ACC112 (cell line): ENCODE results near the gene IL16.

ENCODE experiments used
- H2AFZ ChIP-seq: fragments of 200-600 bp; sonication (generic); one replicate; pipeline ENCODE4 v1.6.0; 2017; ENCODE audit warnings: antibody characterized with exemption, low read length; ENCODE audit not compliant: unreplicated experiment
- H3K27ac ChIP-seq: fragments of 200-600 bp; sonication (generic); 2 replicates; pipeline ENCODE4 v1.5.1; 2014; ENCODE audit warnings: low read depth, mild to moderate bottlenecking, antibody characterized with exemption, low read length, moderate library complexity
- H3K27me3 ChIP-seq: fragments of 200-600 bp; sonication (generic); 2 replicates; pipeline ENCODE4 v1.6.1; 2014; ENCODE audit warnings: mild to moderate bottlenecking, antibody characterized with exemption, low read length, moderate library complexity, mixed read lengths; ENCODE audit not compliant: insufficient read depth
- H3K36me3 ChIP-seq: fragments of 200-600 bp; sonication (generic); 2 replicates; pipeline ENCODE4 v1.6.1; 2016; ENCODE audit warnings: mild to moderate bottlenecking, antibody characterized with exemption, low read length, moderate library complexity, mixed read lengths; ENCODE audit not compliant: insufficient read depth
- H3K4me1 ChIP-seq: fragments of 200-600 bp; sonication (generic); one replicate; pipeline ENCODE4 v1.6.1; 2016; ENCODE audit warnings: low read length, mixed read lengths; ENCODE audit not compliant: insufficient read depth, unreplicated experiment, control insufficient read depth
- H3K4me3 ChIP-seq: fragments of 200-600 bp; sonication (generic); 2 replicates; pipeline ENCODE4 v1.5.1; 2014; ENCODE audit warnings: mild to moderate bottlenecking, low read depth, low read length
- H3K79me2 ChIP-seq: fragments of 200-600 bp; sonication (generic); one replicate; pipeline ENCODE4 v1.6.0; 2016; ENCODE audit warnings: low read length; ENCODE audit not compliant: control insufficient read depth, unreplicated experiment, insufficient read depth

The IL16 gene

GRCh38 chr15:81265944-81266775, 69.5 kb downstream of the IL16 start:
- Histone ChIP-seq H3K4me3 (peak overlapping the region; percentile 62), H3K27ac (no peak overlapping the region), H2AFZ (peak overlapping the region; percentile 88)

GRCh38 chr15:81268340-81268739, 71.7 kb downstream of the IL16 start:
- Histone ChIP-seq H3K4me1 (peaks cover 7% of the 10 kb centered on the region), H3K36me3 (no peaks in the 10 kb centered on the region), H3K4me3 (no peak overlapping the region), H3K79me2 (no peaks in the 10 kb centered on the region), H3K27ac (no peak overlapping the region), H3K27me3 (no peaks in the 10 kb centered on the region), H2AFZ (no peak overlapping the region)

More at GRCh38 chr15:81265944-81266775, 69.5 kb downstream of the IL16 start:
- H3K79me2 ChIP-seq: no peaks in the 10 kb centered on the region
- no peaks in the 10 kb centered on the region for H3K36me3 ChIP-seq
- no peaks in the 10 kb centered on the region for H3K27me3 ChIP-seq
- peaks cover 7% of the 10 kb centered on the region for H3K4me1 ChIP-seq

- Histone ChIP-seq H3K79me2 (no peaks in the 10 kb centered on the region), H3K4me1 (peaks cover 7% of the 10 kb centered on the region), H3K4me3 (no peak overlapping the region), H3K27ac (no peak overlapping the region), H2AFZ (no peak overlapping the region), H3K36me3 (no peaks in the 10 kb centered on the region), H3K27me3 (no peaks in the 10 kb centered on the region)
These were observed 72.4 kb downstream of the IL16 start for GRCh38 chr15:81268881-81269601.

- Histone ChIP-seq H3K79me2 (no peaks in the 10 kb centered on the region), H3K4me1 (peaks cover 7% of the 10 kb centered on the region), H3K36me3 (no peaks in the 10 kb centered on the region)
These were observed 73.5 kb downstream of the IL16 start for GRCh38 chr15:81270188-81270587.

GRCh38 chr15:81270781-81271491, 74.3 kb downstream of the IL16 start:
- Histone ChIP-seq H3K27me3 (no peaks in the 10 kb centered on the region), H3K27ac (no peak overlapping the region), H3K79me2 (no peaks in the 10 kb centered on the region)

More at GRCh38 chr15:81270188-81270587, 73.5 kb downstream of the IL16 start:
- no peak overlapping the region for H3K4me3 ChIP-seq
- no peaks in the 10 kb centered on the region for H3K27me3 ChIP-seq
- H3K27ac ChIP-seq: no peak overlapping the region
- no peak overlapping the region for H2AFZ ChIP-seq

GRCh38 chr15:81271761-81272644, 75.3 kb downstream of the IL16 start:
- no peaks in the 10 kb centered on the region for H3K79me2 ChIP-seq
- no peaks in the 10 kb centered on the region for H3K27me3 ChIP-seq
- no peaks in the 10 kb centered on the region for H3K36me3 ChIP-seq
- no peak overlapping the region for H3K4me3 ChIP-seq
- peaks cover 7% of the 10 kb centered on the region for H3K4me1 ChIP-seq
- no peak overlapping the region for H3K27ac ChIP-seq
- H2AFZ ChIP-seq: no peak overlapping the region

More at GRCh38 chr15:81270781-81271491, 74.3 kb downstream of the IL16 start:
- H2AFZ ChIP-seq: no peak overlapping the region
- H3K36me3 ChIP-seq: no peaks in the 10 kb centered on the region
- no peak overlapping the region for H3K4me3 ChIP-seq
- peaks cover 7% of the 10 kb centered on the region for H3K4me1 ChIP-seq

- no peaks in the 10 kb centered on the region for H3K27me3 ChIP-seq
- H3K79me2 ChIP-seq: no peaks in the 10 kb centered on the region
- H3K4me3 ChIP-seq: no peak overlapping the region
- peaks cover 7% of the 10 kb centered on the region for H3K4me1 ChIP-seq
- H3K36me3 ChIP-seq: no peaks in the 10 kb centered on the region
- no peak overlapping the region for H2AFZ ChIP-seq
- no peak overlapping the region for H3K27ac ChIP-seq
These were observed 76.5 kb downstream of the IL16 start for GRCh38 chr15:81273200-81273599.

GRCh38 chr15:81273855-81274254, 77.2 kb downstream of the IL16 start:
- H3K4me3 ChIP-seq: no peak overlapping the region
- no peaks in the 10 kb centered on the region for H3K79me2 ChIP-seq
- no peak overlapping the region for H3K27ac ChIP-seq
- no peak overlapping the region for H2AFZ ChIP-seq
- no peaks in the 10 kb centered on the region for H3K27me3 ChIP-seq
- peaks cover 7% of the 10 kb centered on the region for H3K4me1 ChIP-seq
- no peaks in the 10 kb centered on the region for H3K36me3 ChIP-seq

GRCh38 chr15:81274255-81274654, 77.6 kb downstream of the IL16 start:
- Histone ChIP-seq H3K27ac (no peak overlapping the region), H3K36me3 (no peaks in the 10 kb centered on the region), H3K4me1 (peaks cover 7% of the 10 kb centered on the region), H3K79me2 (no peaks in the 10 kb centered on the region), H3K27me3 (no peaks in the 10 kb centered on the region), H3K4me3 (no peak overlapping the region), H2AFZ (no peak overlapping the region)
